Epithelial cell of proximal tubule (primary cell): ENCODE measurements around the gene MTCL3. TPM values are rescaled to one million over a fixed set of nuclear protein-coding genes. Genes with fewer than 3 reads are reported as not detected.
"Not testable (repeated sequence)": the region's sequence is repeated elsewhere in the genome, so short reads cannot be mapped to it uniquely, and the experiment has no call there.

Experiments used
- DNase-seq: peaks from one replicate; pipeline ENCODE4 v3.0.0-alpha.2; 2011; ENCODE audit warnings: low read depth
- H3K4me3 ChIP-seq: 2 replicates; pipeline ENCODE4 v1.5.1; 2011; ENCODE audit warnings: low read depth, mild to moderate bottlenecking, low read length
- CTCF ChIP-seq: conservative IDR thresholded peaks from 2 replicates; pipeline ENCODE4 v1.5.1; 2012; ENCODE audit warnings: low read depth, mild to moderate bottlenecking, low read length
- total RNA-seq: library from RNA; depleted of rRNA; stranded (reverse); fragments of >200 nt; gene quantifications from 2 replicates; pipeline ENCODE4 v1.2.3, GENCODE V29; 2015

MTCL3 gene

GRCh38 chr6:127439718-127440117 lies 79.4 kb downstream of the MTCL3 start:
- no peak for TF ChIP-seq CTCF
- H3K4me3 ChIP-seq: no peak overlapping the region

GRCh38 chr6:127436578-127437110 lies 82.5 kb downstream of the MTCL3 start:
- TF ChIP-seq CTCF: no peak
- DNase-seq: no peak
- H3K4me3 ChIP-seq: no peak overlapping the region

More at GRCh38 chr6:127439718-127440117, 79.4 kb downstream of the MTCL3 start:
- no peak for DNase-seq

- TF ChIP-seq CTCF: no peak
- no peak overlapping the region for H3K4me3 ChIP-seq
- no peak for DNase-seq
These were observed 83.4 kb downstream of the MTCL3 start for GRCh38 chr6:127435626-127436220.

GRCh38 chr6:127434651-127435050 lies 84.5 kb downstream of the MTCL3 start:
- H3K4me3 ChIP-seq: no peak overlapping the region
- no peak for DNase-seq
- TF ChIP-seq CTCF: no peak

GRCh38 chr6:127428562-127428961 lies 90.6 kb downstream of the MTCL3 start:
- H3K4me3 ChIP-seq, DNase-seq: not testable (repeated sequence)

GRCh38 chr6:127423921-127424320 lies 95.2 kb downstream of the MTCL3 start:
- no peak for DNase-seq
- TF ChIP-seq CTCF: no peak
- no peak overlapping the region for H3K4me3 ChIP-seq

Other genes with a start within 250 kb of the MTCL3 start
- 47.9 and 96.9 TPM in 2 replicates for gene ECHDC1, start 175.7 kb downstream of the MTCL3 start, total RNA-seq
- gene KIAA0408, start 59.9 kb downstream of the MTCL3 start, total RNA-seq: 2.0 and 3.1 TPM in 2 replicates
- not detected in 2 replicates for gene C6orf58, start 57.8 kb upstream of the MTCL3 start, total RNA-seq